K562 (cell line): ENCODE data around the gene IRF2BP1. TPM values are rescaled to one million over a fixed set of nuclear protein-coding genes. Genes with fewer than 3 reads are reported as not detected.

Experiments
- FOXP1 ChIP-seq: sonication (generic); formaldehyde crosslinking; IDR thresholded peaks from 2 replicates; pipeline ENCODE4 v1.8.0; 2022; ENCODE audit warnings: mild to moderate bottlenecking, missing genetic modification reagents
- GABPA ChIP-seq: fragments of 200-800 bp; sonication (Bioruptor generic); conservative IDR thresholded peaks from 2 replicates; pipeline ENCODE4 v1.6.1; 2016; ENCODE audit warnings: low read depth, missing genetic modification characterization, missing compliant biosample characterization
- HLTF ChIP-seq: fragments of 450-650 bp; IDR thresholded peaks from 2 replicates; pipeline ENCODE4 v1.6.1; 2016
- ILK ChIP-seq: fragments of 450-650 bp; IDR thresholded peaks from 2 replicates; pipeline ENCODE4 v1.6.1; 2016; ENCODE audit warnings: missing genetic modification characterization, low read depth, mild to moderate bottlenecking, missing compliant biosample characterization, moderate library complexity, borderline replicate concordance
- MBD2 ChIP-seq: sonication (generic); IDR thresholded peaks from 2 replicates; pipeline ENCODE4 v1.6.1; 2016; ENCODE audit warnings: low read depth, borderline replicate concordance
- MCM5 ChIP-seq: fragments of 450-650 bp; IDR thresholded peaks from 2 replicates; pipeline ENCODE4 v1.6.1; 2016; ENCODE audit warnings: low read depth
- MEF2D ChIP-seq: conservative IDR thresholded peaks from 2 replicates; pipeline ENCODE4 v1.6.1; 2016; ENCODE audit warnings: low read depth, missing genetic modification characterization, missing compliant biosample characterization
- MYBL2 ChIP-seq, 2 experiments: fragments of 450-650 bp in 1 of 2; sonication (generic) in 1 of 2; formaldehyde crosslinking in 1 of 2; IDR thresholded peaks; 2 replicates each; pipeline versions ENCODE4 v1.6.1 to v1.8.1; 2017 to 2022; ENCODE audit warnings: borderline replicate concordance in 1 of 2, inconsistent platforms in 1 of 2, low read depth in 1 of 2, mild to moderate bottlenecking in 1 of 2, missing genetic modification reagents in 1 of 2, moderate library complexity in 1 of 2
- MYC ChIP-seq, 2 experiments: fragments of 250-450 bp in 1 of 2; sonication (Bioruptor Pico) in 1 of 2; IDR thresholded peaks; 2 replicates each; pipeline versions ENCODE4 v1.5.1 to v1.6.1; 2012 to 2021; ENCODE audit warnings: low read depth in 2 of 2, borderline replicate concordance in 1 of 2, improper control_type of control experiment in 1 of 2, low read length in 1 of 2, mild to moderate bottlenecking in 1 of 2, moderate library complexity in 1 of 2
- NEUROD1 ChIP-seq: fragments of 150-350 bp; IDR thresholded peaks from 2 replicates; pipeline ENCODE4 v1.6.1; 2014; ENCODE audit warnings: borderline replicate concordance, low read length, low read depth; ENCODE audit not compliant: partially characterized antibody
- NR2C1 ChIP-seq, 2 experiments: fragments of 450-650 bp; IDR thresholded peaks; 2 replicates each; pipeline ENCODE4 v1.6.1; 2017; ENCODE audit warnings: mild to moderate bottlenecking in 2 of 2, antibody characterized with exemption in 1 of 2, inconsistent platforms in 1 of 2, missing compliant biosample characterization in 1 of 2, missing genetic modification characterization in 1 of 2
- POLR2B ChIP-seq: fragments of 450-650 bp; IDR thresholded peaks from 2 replicates; pipeline ENCODE4 v1.6.1; 2018; ENCODE audit warnings: low read depth; ENCODE audit not compliant: partially characterized antibody
- SIX5 ChIP-seq, 2 experiments: IDR thresholded peaks; 2 replicates each; pipeline ENCODE4 v1.6.1; 2011; ENCODE audit warnings: low read length in 2 of 2, borderline replicate concordance in 1 of 2, low read depth in 1 of 2, mild to moderate bottlenecking in 1 of 2, moderate library complexity in 1 of 2; ENCODE audit not compliant: insufficient read depth in 1 of 2
- TAF1 ChIP-seq: IDR thresholded peaks from 2 replicates; pipeline ENCODE4 v1.6.1; 2011; ENCODE audit warnings: mild to moderate bottlenecking, low read length, moderate library complexity; ENCODE audit not compliant: insufficient read depth, control insufficient read depth, severe bottlenecking; ENCODE audit errors: extremely low read depth
- ZBTB17 ChIP-seq: fragments of 450-650 bp; formaldehyde crosslinking; IDR thresholded peaks from 2 replicates; pipeline ENCODE4 v1.4.0; 2020; ENCODE audit warnings: mild to moderate bottlenecking
- ZBTB7A ChIP-seq: IDR thresholded peaks from 2 replicates; pipeline ENCODE4 v1.6.1; 2011; ENCODE audit warnings: low read depth, mild to moderate bottlenecking, low read length, moderate library complexity, borderline replicate concordance; ENCODE audit not compliant: control insufficient read depth
- ZNF511 ChIP-seq: sonication (generic); formaldehyde crosslinking; IDR thresholded peaks from 2 replicates; pipeline ENCODE4 v1.8.0; 2022; ENCODE audit warnings: mild to moderate bottlenecking, missing genetic modification reagents
- polyA plus RNA-seq, 8 experiments: library from polyadenylated mRNA; depleted of rRNA in 4 of 8; stranded (reverse) in 5 of 8; unstranded in 3 of 8; fragments of >200 nt; fragmentation: Nextera tagmentation in 2 of 8; fragmentation: Illumina TruSeq in 1 of 8; extraction: Ambion mirVana in 2 of 8; extraction: Trizol in 1 of 8; gene quantifications; 2 replicates each; pipeline versions ENCODE4 v1.2.1 to v1.2.3, GENCODE V29; 2011 to 2014; ENCODE audit warnings: inconsistent platforms in 1 of 8, missing spikeins in 1 of 8
- total RNA-seq, 7 experiments: library from RNA; depleted of rRNA in 6 of 7; stranded (reverse); fragments of >200 nt in 6 of 7; fragmentation: Illumina TruSeq in 2 of 7; extraction: Trizol in 2 of 7; gene quantifications; 2 replicates each; pipeline versions ENCODE4 v1.2.1 to v1.2.3, GENCODE V29; 2011 to 2021; ENCODE audit warnings: low replicate concordance in 1 of 7
- TF ChIP-seq, protein P1 (sequence below): fragments of 250-450 bp; sonication (Bioruptor Pico); IDR thresholded peaks from 2 replicates; pipeline ENCODE4 v1.4.0; 2020; ENCODE audit warnings: mild to moderate bottlenecking
- TF ChIP-seq, protein P2 (sequence below): IDR thresholded peaks from 2 replicates; pipeline ENCODE4 v1.6.1; 2016; ENCODE audit warnings: missing genetic modification characterization, missing compliant biosample characterization
- TF ChIP-seq, protein P3 (sequence below): fragments of 450-650 bp; IDR thresholded peaks from 2 replicates; pipeline ENCODE4 v1.6.1; 2016; ENCODE audit warnings: borderline replicate concordance

The IRF2BP1 gene
- total and polyA plus RNA-seq, 9 of the 15 experiments (the other 6 are each of a cell fraction or from before 2014, with no cell fraction given) = 0.61 to 35.9 (median 3.5) TPM

DNA sequence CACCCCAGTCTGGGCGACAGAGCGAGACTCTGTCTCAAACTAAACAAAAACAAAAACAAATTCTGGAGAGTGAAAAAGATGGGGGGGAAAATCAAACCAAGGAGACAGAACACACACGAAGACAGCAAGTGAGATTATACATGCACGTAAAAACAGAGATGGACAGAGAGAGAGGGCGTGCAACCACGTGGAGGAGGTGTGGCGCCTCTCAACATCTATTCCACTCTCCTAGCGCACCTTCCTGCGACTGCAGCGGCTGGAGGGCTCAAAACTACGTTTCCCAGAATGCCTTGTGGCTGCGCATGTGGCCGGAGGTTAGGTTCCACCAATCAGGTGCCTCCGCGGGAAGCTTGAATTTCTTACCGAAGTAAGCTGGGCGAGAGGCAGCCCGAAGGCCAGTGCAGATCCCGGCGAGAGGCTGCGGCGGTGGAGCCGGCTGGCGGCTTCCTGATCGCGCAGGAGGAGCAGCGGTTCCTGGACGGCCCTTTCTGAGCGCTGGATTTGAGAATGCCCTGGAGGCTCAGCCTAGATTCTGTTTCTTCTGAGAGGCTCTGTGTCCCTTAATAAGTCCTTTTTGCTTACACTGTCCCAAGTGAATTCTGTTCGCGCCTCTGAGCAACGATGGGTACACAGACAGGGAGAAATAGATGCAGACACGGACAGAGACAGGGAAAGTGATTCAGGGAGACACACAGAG is 41.8 kb upstream of the IRF2BP1 start (continued):
- TF ChIP-seq, protein P1, sequence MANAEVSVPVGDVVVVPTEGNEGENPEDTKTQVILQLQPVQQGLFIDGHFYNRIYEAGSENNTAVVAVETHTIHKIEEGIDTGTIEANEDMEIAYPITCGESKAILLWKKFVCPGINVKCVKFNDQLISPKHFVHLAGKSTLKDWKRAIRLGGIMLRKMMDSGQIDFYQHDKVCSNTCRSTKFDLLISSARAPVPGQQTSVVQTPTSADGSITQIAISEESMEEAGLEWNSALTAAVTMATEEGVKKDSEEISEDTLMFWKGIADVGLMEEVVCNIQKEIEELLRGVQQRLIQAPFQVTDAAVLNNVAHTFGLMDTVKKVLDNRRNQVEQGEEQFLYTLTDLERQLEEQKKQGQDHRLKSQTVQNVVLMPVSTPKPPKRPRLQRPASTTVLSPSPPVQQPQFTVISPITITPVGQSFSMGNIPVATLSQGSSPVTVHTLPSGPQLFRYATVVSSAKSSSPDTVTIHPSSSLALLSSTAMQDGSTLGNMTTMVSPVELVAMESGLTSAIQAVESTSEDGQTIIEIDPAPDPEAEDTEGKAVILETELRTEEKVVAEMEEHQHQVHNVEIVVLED (CRISPR knock-in tag) = peak; percentile 57
- peak; percentile 91 for TF ChIP-seq NR2C1 (IDR thresholded peaks at IDR 0.05)
- peak; percentile 97 for TF ChIP-seq NR2C1 (tag; IDR thresholded peaks at IDR 0.05)
- TF ChIP-seq MCM5 = no peak
- TF ChIP-seq ZBTB7A = no peak
- peak; percentile 50; the same call in 1 of the 2 replicates for TF ChIP-seq FOXP1
- TF ChIP-seq ZBTB17 = no peak
- TF ChIP-seq HLTF = no peak
- peak; percentile 89 to 90 for TF ChIP-seq SIX5 (IDR thresholded peaks at IDR 0.05; ENCODE audit: borderline replicate concordance in 1 of 2, insufficient read depth in 1 of 2, low read depth in 1 of 2, low read length in 2 of 2)
- peak; percentile 59 for TF ChIP-seq NEUROD1
- no peak for TF ChIP-seq TAF1
- TF ChIP-seq POLR2B = peak; percentile 45
- TF ChIP-seq GABPA (tag) = peak; percentile 71
- TF ChIP-seq, protein P2, sequence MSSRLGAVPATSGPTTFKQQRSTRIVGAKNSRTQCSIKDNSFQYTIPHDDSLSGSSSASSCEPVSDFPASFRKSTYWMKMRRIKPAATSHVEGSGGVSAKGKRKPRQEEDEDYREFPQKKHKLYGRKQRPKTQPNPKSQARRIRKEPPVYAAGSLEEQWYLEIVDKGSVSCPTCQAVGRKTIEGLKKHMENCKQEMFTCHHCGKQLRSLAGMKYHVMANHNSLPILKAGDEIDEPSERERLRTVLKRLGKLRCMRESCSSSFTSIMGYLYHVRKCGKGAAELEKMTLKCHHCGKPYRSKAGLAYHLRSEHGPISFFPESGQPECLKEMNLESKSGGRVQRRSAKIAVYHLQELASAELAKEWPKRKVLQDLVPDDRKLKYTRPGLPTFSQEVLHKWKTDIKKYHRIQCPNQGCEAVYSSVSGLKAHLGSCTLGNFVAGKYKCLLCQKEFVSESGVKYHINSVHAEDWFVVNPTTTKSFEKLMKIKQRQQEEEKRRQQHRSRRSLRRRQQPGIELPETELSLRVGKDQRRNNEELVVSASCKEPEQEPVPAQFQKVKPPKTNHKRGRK (tag) = no peak
- TF ChIP-seq MYC (IDR thresholded peaks at IDR 0.05; ENCODE audit: low read depth, low read length) = peak; percentile 93
- no peak for TF ChIP-seq MYC (CRISPR knock-in tag; IDR thresholded peaks at IDR 0.05; ENCODE audit: borderline replicate concordance, low read depth)
- peak; percentile 96 for TF ChIP-seq MYBL2 (IDR thresholded peaks at IDR 0.05; ENCODE audit: low read depth)
- peak; percentile 79; the same call in 1 of the 2 replicates for TF ChIP-seq MYBL2 (CRISPR knock-in tag; IDR thresholded peaks at IDR 0.05; ENCODE audit: borderline replicate concordance)
- TF ChIP-seq ILK = no peak
- TF ChIP-seq, protein P3, sequence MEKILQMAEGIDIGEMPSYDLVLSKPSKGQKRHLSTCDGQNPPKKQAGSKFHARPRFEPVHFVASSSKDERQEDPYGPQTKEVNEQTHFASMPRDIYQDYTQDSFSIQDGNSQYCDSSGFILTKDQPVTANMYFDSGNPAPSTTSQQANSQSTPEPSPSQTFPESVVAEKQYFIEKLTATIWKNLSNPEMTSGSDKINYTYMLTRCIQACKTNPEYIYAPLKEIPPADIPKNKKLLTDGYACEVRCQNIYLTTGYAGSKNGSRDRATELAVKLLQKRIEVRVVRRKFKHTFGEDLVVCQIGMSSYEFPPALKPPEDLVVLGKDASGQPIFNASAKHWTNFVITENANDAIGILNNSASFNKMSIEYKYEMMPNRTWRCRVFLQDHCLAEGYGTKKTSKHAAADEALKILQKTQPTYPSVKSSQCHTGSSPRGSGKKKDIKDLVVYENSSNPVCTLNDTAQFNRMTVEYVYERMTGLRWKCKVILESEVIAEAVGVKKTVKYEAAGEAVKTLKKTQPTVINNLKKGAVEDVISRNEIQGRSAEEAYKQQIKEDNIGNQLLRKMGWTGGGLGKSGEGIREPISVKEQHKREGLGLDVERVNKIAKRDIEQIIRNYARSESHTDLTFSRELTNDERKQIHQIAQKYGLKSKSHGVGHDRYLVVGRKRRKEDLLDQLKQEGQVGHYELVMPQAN = 0 out of 2 replicates have a peak, but pooled peaks have one; percentile 20
- peak; percentile 95 for TF ChIP-seq MBD2
- TF ChIP-seq ZNF511 (CRISPR knock-in tag) = peak; percentile 65; the same call in 1 of the 2 replicates
- no peak for TF ChIP-seq MEF2D (tag)
